Stimulated activated CD4-positive, alpha-beta T cell treated with anti-CD3 and anti-CD28 coated beads, Interleukin-15, amount 100 ng/mL, for 24 hours (primary cell): ENCODE results near the gene GKN1.

Source experiments
- DNase-seq: peaks from one replicate; pipeline ENCODE4 v3.0.0-alpha.2; 2020

GKN1 gene

DNA sequence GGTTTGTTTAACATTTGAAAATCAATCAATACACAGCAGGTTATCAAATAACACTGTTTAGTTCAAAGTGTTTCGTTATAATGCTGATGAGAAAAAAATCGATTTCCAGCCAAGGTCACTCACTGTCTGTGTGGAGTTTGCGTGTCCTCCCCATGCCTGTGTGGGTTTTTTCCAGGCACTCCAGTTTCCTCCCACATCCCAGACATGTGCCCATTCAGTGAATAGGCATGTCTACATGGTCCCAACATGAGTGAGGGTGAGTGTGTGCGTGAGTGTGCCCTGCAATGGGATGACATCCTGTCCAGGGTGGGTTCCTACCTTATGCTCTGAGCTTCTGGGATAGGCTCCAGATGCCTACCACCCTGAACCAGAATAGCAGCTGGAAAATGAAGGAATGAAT, 13.1 kb upstream of the GKN1 start:
- DNase-seq = no peak

DNA sequence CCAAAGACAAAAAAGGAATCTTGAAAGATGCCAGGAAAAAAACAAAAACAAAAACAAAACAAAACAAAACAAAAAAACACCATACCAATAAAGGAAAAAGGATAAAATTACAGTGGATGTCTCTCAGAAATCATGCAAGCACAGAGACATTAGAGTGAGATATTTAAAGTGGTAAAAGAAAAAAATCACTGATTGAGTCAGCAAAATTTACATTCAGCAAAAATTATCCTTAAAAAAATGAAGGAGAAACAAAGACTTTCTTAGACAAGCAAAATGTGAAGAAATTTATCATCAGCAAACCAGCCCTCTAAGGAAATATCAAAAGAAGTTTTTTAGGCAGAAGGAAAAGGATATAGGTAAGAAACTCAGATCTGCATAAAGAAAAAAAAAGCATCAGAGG, 10.2 kb upstream of the GKN1 start:
- DNase-seq = no peak

DNA sequence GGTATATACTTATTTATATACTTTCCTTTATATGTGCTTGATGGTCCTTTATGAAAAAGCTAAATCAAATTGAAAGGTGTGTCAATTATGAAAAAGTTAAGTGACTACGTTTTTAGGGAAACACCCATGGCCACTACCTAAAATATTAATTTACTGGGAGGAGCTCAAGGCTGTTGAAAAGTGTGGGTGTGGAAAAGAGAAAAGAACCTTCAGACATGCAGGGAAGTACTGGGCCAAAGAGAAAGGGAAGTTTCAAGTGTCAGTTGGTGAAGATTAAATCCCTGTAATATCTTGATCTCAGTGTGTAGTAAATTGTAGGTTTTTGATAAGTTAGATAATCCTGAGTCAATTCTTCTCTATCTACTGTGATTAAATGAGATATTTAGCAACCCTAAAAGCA, 6.2 kb upstream of the GKN1 start:
- no peak for DNase-seq

DNA sequence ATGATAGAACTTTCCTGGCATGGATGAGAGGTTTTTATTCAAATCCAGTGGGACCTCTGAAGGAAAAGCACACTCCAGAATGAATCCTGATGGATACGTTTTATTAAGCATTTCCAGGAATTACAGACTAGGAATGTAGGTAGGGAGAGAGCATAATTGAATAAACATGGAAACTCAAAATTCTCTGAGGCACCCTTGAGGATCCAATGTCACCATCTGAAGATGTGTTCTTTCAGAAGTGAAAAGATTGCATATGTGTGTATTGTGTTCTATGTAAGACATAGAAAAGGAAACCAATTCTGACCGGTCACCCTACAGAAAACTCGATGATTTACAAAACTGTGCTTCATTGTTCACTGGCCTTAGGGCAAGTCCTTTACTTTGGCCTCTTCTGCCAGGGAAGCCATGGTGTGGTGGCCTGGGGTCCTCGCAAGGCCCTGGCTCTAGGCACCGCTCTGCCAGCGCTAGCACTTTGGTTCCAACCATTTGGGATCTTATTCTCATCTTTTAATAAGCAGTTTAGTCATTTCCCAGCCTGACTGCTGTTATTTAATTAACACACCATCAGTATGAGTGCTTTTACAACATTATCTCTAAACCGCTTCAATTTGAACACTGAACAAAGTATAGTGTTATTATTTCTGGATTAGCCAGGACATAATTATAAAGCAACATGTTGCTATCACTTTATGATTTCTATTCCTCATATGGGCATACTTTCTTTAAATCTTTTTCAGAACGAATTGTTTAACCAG, 4.5 kb upstream of the GKN1 start:
- DNase-seq = no peak

DNA sequence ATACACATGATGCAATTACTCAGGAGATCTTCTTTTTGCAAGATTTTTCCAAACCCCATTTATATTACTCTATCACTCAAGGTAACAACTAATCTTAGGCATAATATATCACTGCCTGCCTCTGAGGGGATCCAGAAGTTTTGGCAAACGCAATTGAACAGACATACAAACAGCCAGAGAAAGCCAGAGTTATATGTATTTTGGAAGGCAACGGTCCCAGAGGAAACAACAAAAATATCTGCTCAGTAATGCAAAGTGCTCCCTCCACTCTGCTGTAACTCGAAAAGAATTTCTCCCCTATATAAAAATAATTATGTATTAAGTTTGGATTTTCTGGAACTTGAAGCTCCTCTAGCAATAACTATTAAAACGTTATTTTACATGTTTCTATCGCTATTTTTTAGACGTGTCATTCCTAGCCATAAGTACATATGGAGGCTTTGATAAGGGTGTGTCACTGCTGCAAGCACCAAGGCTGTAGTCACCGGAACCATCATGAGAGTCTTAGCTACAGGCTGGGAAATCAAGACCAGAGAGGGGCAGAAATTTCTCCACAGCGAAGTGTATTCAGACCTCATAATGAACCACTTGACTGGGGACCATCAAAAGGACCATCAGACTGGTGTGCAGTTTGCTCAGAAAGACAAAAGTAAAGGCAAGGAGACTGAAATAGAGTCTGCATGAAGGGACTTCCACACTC, 3.7 kb upstream of the GKN1 start:
- no peak for DNase-seq

DNA sequence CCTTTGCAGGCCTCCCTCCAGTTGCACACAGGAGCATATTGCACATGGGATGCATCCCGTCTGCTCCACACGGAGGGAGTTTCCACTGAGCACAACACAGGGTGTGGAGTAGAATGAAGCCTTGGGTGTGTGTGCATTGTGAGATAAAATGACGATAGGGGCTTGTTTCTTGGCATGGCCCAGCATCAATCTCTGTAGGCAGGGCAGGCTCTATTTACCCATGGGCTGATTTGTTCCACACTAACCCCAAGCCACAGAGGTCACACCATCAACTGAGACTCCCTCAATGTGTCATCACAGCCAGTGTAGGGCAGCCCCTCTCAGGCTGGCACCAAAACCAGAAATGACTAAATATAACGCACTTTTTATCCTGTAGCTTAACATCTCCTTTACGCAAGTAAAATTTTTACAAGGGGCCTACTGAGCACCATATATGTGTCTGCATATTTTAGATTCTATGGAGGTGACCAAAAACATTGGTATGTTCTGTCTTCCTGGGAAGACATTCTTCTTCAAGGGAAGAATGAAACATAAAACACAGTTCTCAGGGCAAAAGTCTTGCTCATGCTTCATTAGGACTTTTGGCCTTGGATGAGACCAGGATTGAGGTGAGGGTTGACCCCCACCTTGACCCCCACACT, 2.7 kb upstream of the GKN1 start:
- no peak for DNase-seq

DNA sequence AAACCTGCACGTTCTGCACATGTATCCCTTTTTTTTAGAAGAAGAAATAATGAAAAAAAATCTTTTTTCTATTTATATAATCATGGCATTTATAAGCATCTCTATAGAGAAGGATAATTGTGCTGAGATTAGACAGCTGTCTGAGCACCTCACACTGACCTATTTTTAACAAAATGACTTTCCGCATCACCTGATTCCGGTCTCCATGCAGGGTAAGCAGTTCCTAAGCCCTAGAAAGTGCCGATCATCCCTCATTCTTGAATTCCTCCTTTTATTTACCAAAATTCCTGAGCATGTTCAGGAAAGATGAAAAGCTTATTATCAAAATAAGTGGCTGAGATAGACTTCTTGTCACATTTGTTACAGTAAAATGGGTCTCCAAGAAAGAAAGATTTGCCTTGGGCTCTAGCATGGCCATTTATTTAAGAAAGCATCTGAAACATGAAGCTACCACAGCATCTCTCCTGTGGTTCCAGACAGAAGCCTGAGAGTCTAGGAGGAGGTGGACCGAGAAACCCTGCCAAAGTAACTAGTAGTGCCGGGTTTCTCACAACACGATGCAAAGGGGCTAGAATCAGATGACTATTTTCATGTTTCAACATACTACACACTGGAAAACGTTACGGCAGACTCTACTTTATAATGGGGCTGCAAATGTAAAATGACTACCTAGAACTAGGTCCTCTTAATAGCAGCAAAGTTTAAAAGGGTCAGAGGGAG, 670 bp downstream of the GKN1 start:
- DNase-seq = no peak

DNA sequence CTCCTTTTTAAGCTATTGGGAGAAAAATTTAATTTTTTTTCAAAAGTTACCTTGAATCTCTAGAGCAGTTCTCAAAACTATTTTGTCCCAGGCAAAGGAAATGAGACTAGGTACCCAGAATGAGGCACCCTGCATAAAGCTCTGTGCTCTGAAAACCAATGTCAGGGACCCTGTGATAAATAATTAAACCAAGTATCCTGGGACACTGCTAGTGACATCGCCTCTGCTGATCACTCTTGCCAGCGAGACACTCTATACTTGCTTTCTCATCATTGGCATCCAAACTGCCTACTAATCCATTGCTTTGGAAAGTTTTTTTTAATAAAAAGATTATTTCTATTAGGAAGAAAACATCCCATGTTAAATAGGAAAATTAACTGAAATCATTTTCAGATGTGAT, 1.4 kb downstream of the GKN1 start:
- no peak for DNase-seq

DNA sequence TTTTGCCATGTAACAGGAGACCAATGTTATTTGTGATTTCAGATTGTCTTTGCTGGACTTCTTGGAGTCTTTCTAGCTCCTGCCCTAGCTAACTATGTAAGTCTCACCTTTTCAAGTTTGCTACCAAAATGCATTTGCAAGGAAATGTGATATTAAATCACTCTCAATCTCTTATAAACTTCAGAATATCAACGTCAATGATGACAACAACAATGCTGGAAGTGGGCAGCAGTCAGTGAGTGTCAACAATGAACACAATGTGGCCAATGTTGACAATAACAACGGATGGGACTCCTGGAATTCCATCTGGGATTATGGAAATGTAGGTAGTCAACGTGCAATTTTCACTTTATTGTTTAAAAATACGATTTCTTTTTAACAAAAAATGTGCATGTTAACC, 3.0 kb downstream of the GKN1 start:
- no peak for DNase-seq

DNA sequence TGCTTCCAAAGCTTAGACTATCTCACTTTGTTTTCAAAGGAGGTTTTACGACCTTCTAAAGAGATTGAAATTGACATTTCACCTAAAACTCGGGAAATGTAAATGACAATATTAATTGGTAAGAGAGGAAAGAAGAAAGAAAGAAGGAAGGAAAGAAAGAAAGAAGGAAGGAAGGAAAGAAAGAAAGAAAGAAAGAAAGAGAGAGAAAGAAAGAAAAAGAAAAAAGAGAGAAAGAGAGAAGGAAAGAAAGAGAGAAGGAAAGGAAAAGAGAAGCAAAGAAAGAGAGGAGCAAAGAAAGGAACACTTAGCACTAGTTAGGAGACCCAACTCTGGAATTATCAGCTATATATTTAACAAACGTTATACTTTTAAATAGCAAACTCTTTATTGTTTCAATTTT, 3.7 kb downstream of the GKN1 start:
- DNase-seq = no peak

DNA sequence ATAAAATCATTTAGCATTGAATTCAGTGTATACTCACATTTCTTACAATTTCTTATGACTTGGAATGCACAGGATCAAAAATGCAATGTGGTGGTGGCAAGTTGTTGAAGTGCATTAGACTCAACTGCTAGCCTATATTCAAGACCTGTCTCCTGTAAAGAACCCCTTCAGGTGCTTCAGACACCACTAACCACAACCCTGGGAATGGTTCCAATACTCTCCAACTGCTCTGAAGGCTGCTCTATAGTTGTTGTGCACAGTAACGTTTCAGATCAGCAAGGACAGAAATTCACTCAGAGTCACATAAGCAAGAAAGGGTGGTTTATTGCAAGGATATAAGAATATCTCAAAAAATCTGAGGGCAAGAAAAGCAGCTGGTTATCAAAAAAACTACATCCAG, 6.5 kb downstream of the GKN1 start:
- no peak for DNase-seq

DNA sequence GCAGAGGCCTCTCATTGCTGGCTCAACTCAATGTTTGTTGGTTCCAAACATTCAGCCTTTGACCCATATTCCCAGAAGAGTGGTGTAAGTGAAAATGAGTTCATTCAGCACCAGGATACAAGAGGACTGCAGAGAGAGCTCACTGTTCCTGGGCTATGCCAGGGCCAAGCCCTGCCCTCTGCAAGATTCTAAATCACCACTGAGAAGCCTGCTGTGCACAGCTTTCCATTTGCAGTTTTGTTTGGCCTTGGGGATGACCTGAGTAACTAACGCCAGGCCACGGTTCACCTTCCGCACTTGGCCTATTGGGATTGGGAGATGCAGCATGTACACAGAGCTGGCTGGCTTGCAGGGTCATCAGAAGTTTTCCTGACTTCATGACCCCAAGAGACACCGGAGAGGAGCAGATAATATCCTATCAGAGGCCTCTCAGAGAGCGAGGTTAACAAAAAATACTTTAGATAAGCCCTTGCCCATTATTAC, 12.6 kb downstream of the GKN1 start:
- DNase-seq = no peak

DNA sequence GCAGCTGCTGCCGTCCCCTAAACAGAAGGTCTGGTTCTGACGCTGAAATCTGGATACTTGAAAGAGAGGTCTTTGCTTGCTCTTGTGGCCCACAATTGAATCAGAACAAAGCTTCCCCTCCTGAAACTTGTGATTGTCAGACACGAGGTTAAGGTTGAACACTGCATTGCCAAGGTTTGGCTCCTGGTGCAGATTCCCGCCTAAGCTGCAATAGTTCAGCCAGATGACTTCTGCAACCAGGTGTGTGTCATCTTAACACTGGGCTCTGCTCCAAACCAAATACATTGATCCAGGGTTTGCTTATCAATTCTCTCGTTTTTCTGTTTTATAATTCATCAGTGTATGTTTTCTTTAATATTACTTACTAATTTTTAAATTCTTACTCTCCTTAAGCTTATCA, 14.6 kb downstream of the GKN1 start:
- DNase-seq = no peak

DNA sequence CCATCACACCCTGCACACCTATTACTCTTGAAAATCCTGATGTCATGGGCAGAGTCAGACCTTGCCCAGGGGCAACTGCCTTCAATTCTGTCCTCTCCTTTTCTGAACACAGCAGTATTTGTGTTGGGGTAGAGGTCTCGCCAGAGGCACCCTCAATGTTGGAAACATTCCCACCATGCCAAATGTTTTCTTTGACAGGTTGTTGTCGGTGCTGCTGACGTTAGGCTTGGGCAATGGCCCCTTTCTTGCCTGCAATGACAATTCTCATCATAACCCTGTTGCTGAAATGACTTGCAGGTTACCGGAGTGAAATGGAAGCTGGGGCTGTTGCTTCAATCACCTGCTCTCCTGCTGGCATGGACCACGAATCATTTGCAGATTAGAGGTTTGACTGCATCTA, 17.9 kb downstream of the GKN1 start:
- DNase-seq = no peak

DNA sequence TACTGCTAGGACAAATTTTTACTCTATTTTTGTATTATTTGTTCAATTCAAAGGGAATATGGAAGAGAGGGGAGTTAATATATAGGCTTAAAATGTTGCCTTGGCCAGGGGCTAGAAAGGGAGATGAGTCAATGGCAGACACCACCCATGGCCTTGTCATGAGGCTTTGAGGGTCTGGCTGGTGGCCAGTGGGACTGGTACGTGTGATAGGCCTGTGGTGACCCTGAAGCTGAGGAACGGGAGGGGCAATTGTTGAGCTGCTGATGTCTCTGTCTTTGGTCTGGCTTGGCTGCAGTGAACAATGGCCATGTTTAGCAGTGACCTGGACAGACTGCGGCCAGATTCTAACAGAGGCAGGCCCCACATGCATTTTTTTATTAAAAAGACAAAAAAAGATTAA, 18.5 kb downstream of the GKN1 start:
- DNase-seq = no peak

DNA sequence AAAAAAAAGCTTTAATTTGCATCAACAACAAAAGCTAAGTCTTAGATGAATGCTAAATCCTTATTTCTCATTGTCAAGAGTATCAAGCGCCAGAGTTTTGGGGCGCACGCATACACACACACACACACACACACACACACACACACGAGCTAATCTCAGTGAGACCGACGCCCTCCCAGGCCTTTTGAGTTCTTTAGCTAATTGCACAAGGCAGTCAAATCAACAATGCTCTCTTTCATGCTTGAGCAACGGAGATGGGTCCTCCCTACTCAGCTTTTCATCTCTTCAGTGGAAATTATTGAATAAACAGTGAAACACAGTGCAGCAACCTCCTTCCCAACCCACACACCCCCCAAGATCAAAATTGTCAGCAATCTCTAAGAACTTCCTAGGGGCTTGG, 19.2 kb downstream of the GKN1 start:
- DNase-seq = no peak

DNA sequence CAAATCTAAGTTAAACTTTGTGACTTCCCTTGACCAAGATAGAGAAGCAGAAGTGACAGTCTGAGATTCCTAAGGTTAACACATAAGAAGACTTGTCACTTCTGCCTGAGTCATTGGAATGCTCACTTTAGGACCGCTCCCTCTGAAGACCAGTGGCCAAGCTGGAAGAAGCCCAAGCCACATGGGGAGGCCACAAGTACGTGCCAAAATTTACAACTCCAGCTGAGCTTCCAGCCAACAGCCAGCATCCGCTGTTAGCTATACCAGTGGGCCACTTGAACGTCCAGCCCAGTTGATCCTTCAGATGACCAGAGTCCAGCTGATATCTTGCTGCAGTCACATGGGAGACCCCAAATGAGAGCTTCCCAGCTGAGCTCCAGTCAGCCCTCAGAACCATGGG, 20.4 kb downstream of the GKN1 start:
- no peak for DNase-seq

DNA sequence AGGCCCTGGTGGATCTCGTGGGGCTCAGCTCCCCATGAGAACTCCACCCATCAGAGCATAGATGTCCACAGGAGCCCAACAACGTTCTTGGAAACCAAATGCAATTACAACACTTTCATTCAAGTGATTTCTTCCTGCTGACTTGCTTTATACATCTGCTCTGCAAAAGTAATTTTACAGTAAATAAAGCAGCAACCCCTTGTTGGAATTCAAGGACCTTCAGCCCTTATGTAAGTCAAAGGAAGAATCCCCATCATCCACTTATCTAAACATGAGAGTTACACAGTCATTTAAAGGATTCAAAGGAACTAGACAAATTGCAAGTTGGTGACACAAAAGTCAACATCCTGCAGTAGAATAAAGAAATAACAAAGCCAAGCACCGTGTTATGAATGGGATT, 21.5 kb downstream of the GKN1 start:
- no peak for DNase-seq

DNA sequence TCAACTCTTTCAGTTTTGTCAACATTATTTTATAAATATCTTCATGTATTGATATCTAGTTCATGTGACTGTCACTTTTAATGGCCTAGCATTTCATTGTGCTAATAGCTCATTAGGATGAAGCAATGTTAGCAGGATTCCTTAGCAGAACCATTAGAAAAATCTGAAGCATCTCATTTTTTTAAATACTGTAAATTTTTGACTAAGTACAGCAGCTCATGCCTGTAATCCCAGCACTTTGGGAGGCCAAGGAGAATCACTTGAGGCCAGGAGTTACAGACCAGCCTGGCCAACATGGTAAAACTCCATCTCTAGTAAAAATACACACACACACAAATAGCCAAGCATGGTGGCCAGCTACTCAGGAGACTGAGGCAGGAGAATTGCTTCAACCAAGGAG, 23.0 kb downstream of the GKN1 start:
- DNase-seq = no peak

DNA sequence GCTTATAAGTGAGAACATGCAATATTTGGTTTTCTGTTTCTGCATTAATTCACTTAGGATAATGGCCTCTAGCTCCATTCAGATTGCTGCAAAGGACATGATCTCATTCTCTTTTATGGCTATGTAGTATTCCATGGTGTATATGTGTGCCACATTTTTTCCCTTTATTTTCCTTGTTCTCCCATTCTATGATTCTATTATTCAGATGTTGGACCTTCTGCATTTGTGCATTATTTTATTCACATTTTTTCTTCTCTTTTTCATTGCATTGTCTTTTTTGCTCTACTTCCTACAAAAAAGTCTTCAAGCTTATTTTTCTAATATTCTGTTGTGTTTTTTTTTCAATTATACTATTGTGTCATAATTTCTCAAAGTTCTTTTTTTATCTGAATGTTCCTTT, 27.4 kb downstream of the GKN1 start:
- no peak for DNase-seq

DNA sequence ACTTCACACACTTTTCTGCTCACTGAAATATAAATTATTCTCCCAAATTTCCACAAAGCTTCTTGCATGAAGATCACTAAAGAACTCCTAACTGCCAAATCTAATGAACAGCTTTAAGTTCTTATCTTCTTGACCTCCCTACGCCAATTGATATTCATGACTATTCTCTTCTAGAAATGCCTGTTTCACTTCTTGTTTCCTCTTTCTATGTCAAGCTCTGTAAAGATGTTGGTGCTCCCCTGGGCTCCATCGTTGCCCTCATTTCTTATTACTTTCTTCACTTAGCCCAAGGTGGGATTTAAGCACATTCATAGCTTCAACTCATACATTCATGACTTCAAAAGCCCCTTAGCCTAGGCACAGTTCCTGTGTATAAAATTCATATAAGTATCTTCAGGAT, 29.3 kb downstream of the GKN1 start:
- no peak for DNase-seq

DNA sequence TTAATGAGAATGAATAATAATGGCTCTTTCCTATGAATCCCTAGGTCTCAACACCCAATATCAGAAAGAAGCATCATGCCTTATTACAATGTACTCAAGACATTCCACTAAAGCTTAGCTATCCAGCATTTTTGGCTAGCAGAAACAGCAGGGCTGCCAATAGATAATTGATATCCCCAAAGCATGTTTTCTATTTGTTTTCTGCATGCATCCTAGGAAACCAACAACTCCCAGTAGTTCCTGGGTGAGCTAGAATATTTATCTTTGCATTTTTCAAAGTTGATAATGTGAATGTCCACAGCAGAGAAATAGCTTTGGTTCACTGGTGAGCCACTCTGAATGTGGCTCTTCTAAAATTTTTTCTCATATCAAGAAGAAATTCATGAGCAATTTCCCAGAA, 32.7 kb downstream of the GKN1 start:
- no peak for DNase-seq

DNA sequence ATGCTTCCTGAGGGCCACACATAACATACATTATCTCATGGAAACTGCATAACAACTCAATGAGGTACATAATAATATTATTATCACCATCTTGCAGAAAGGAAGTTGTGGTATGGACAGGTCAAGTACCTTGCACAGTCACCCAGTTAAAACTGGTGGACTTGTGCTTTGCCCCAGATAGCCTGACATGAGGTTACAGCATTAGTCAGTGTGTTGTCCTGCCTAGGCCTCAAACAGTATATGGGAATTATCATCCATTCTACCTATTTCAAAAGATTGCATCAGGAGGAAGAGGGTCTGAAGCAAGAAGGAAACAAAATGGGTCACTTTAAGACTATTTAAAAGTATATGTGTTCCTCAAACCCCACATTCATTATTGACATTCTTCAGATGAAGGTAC, 33.2 kb downstream of the GKN1 start:
- no peak for DNase-seq
